OCI-LY3 (cell line): ENCODE data around the gene USP32.

Source experiments
- H2AFZ ChIP-seq: fragments of 200-600, 300-600 bp; shearing (Covaris generic); 2 replicates; pipeline ENCODE4 v1.6.0; 2014; ENCODE audit warnings: antibody characterized with exemption, low read depth, low read length
- H3K27ac ChIP-seq: fragments of 200-600, 300-600 bp; sonication (generic); 2 replicates; pipeline ENCODE4 v1.5.1; 2014; ENCODE audit warnings: mild to moderate bottlenecking, low read length, moderate library complexity, mixed read lengths
- H3K27me3 ChIP-seq: fragments of 200-600, 300-600 bp; sonication (generic); 2 replicates; pipeline ENCODE4 v1.6.1; 2014; ENCODE audit warnings: low read depth, low read length, mixed read lengths
- H3K36me3 ChIP-seq: fragments of 200-600, 300-600 bp; sonication (generic); replicated peaks from 2 replicates; pipeline ENCODE3; 2014; ENCODE audit warnings: low read depth, low read length, mixed read lengths
- H3K4me1 ChIP-seq: fragments of 300-600, 200-600 bp; sonication (generic); 2 replicates; pipeline ENCODE4 v1.6.1; 2014; ENCODE audit warnings: low read length, mixed read lengths
- H3K4me2 ChIP-seq: fragments of 200-600, 300-600 bp; sonication (generic); 2 replicates; pipeline ENCODE4 v1.6.1; 2014; ENCODE audit warnings: low read length, mixed read lengths
- H3K4me3 ChIP-seq: fragments of 300-600, 200-600 bp; sonication (generic); 2 replicates; pipeline ENCODE4 v1.5.1; 2014; ENCODE audit warnings: antibody characterized with exemption, mild to moderate bottlenecking, low read length, moderate library complexity
- H3K79me2 ChIP-seq: fragments of 300-600, 200-600 bp; shearing (Covaris generic); 2 replicates; pipeline ENCODE4 v1.6.1; 2014; ENCODE audit warnings: mild to moderate bottlenecking, low read length, mixed read lengths
- H3K9ac ChIP-seq: fragments of 300-600, 200-600 bp; shearing (Covaris generic); 2 replicates; pipeline ENCODE4 v1.6.0; 2014; ENCODE audit warnings: mild to moderate bottlenecking, low read length, moderate library complexity
- H3K9me3 ChIP-seq: fragments of 200-600, 300-600 bp; shearing (Covaris generic); 2 replicates; pipeline ENCODE4 v1.6.1; 2014; ENCODE audit warnings: low read length, mixed read lengths; ENCODE audit not compliant: insufficient read depth
- H4K20me1 ChIP-seq: fragments of 200-600, 300-600 bp; sonication (generic); 2 replicates; pipeline ENCODE4 v1.6.1; 2016; ENCODE audit warnings: low read length, mixed read lengths; ENCODE audit not compliant: insufficient read depth
- CTCF ChIP-seq: fragments of 200-600, 300-600 bp; sonication (generic); IDR thresholded peaks from 2 replicates; pipeline ENCODE4 v1.5.1; 2014; ENCODE audit warnings: antibody characterized with exemption, low read length, low read depth
- EZH2phosphoT487 ChIP-seq: fragments of 200-600 bp; shearing (Covaris generic); IDR thresholded peaks from 2 replicates; pipeline ENCODE4 v1.6.1; 2018; ENCODE audit warnings: antibody characterized with exemption, mixed run types, low read depth

Gene USP32

DNA sequence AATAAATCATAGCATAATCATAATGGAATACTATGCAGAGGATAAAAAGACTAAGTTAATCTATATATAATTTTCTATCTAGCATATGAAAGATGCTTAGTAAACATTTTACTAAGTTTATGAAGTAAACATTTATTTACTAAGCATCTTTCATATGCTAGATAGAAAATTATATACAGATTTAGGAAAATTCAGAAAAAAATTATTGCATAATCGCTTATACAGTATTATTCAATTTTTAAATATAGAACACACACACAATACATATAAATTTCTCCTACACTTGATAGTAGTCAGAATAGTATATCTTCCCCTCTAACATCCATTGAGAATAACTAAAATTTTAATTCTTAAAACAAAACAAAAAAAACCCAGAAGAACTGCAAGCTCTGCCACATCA is 131.4 kb downstream of the USP32 start:
- H2AFZ ChIP-seq, result no peak overlapping the region
- H3K4me2 ChIP-seq, result no peak overlapping the region
- no peaks in the 10 kb centered on the region for H3K27me3 ChIP-seq
- no peak overlapping the region for H3K9ac ChIP-seq
- no peak overlapping the region for H3K27ac ChIP-seq
- H3K4me1 ChIP-seq, result no peaks in the 10 kb centered on the region
- no peaks in the 10 kb centered on the region for H3K9me3 ChIP-seq
- H3K4me3 ChIP-seq, result no peak overlapping the region
- H4K20me1 ChIP-seq, result no peaks in the 10 kb centered on the region
- H3K36me3 ChIP-seq, result peaks cover 10% of the 10 kb centered on the region
- H3K79me2 ChIP-seq, result no peaks in the 10 kb centered on the region
- TF ChIP-seq EZH2phosphoT487 (no peak), CTCF (no peak)

DNA sequence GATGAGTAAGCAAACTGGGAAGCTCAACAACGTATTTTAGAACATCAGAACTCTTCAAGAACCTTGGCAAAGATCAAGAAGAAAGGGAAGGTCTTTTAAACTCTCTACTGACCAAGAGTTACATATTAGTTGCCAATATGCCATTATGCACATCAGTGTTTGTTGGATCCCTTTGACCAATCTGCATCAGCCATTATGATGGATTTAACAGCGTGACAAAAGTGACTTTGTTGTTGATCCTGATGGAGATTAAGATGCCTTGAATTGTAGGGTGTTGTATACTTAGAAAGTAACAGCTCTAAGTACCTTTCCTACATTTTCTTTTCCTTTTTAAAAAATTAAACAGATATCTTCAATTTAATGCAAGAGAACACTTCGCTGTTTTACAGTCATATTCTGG is 133.6 kb downstream of the USP32 start:
- Histone ChIP-seq H3K79me2 (no peaks in the 10 kb centered on the region), H3K9me3 (no peaks in the 10 kb centered on the region), H3K36me3 (peaks cover 10% of the 10 kb centered on the region), H3K27ac (no peak overlapping the region), H3K27me3 (no peaks in the 10 kb centered on the region), H3K9ac (no peak overlapping the region), H3K4me1 (no peaks in the 10 kb centered on the region), H3K4me2 (no peak overlapping the region), H2AFZ (no peak overlapping the region), H3K4me3 (no peak overlapping the region), H4K20me1 (no peaks in the 10 kb centered on the region)
- no peak for TF ChIP-seq CTCF

DNA sequence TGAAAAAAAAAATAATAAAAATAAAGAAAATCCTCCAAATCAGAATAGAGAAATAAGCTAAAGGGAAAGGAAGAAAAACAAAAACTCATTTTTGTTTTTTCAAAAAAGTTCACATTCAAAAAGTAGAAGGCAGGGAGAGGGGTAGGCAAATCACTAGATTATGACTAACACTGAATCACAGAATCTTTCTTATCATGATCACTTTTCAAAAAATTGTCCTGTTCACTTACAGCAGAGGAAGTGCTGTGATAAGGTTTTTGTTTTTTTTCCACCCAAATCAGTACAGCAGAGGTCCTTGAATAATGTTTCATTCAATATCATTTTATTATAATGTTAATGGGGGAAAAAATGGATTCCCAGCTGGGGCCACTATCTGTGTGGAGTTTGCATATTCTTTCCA is 135.8 kb downstream of the USP32 start:
- no peaks in the 10 kb centered on the region for H3K9me3 ChIP-seq
- H3K4me1 ChIP-seq, result no peaks in the 10 kb centered on the region
- peaks cover 10% of the 10 kb centered on the region for H3K36me3 ChIP-seq
- no peak overlapping the region for H3K4me2 ChIP-seq
- H3K4me3 ChIP-seq, result no peak overlapping the region
- TF ChIP-seq EZH2phosphoT487 (no peak), CTCF (no peak)
- no peak overlapping the region for H3K27ac ChIP-seq
- no peak overlapping the region for H2AFZ ChIP-seq
- H3K79me2 ChIP-seq, result no peaks in the 10 kb centered on the region
- H3K27me3 ChIP-seq, result no peaks in the 10 kb centered on the region
- no peak overlapping the region for H3K9ac ChIP-seq
- H4K20me1 ChIP-seq, result no peaks in the 10 kb centered on the region

DNA sequence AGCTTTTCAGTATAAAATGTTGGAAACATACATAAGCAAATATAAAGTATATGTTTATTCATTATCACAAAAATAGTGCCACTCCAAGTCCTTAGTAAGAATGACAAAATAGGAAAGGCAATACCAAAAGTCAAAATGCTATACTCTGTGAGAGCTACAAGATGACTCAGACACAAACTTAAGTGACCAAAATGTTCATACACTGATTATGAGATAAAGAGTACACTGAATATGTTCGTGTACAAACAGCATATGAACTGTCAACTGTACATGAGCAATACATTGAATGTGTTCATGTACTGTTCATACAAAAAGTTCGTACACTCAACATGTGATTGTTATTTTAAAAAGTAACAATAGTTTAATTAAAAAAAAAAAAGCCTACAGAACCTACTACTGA is 138.9 kb downstream of the USP32 start:
- Histone ChIP-seq H3K27ac (no peak overlapping the region), H3K4me2 (no peak overlapping the region), H3K9ac (no peak overlapping the region), H3K4me1 (no peaks in the 10 kb centered on the region), H3K79me2 (no peaks in the 10 kb centered on the region), H4K20me1 (no peaks in the 10 kb centered on the region), H2AFZ (no peak overlapping the region), H3K27me3 (no peaks in the 10 kb centered on the region), H3K4me3 (no peak overlapping the region), H3K36me3 (peaks cover 20% of the 10 kb centered on the region), H3K9me3 (no peaks in the 10 kb centered on the region)
- TF ChIP-seq CTCF (no peak), EZH2phosphoT487 (no peak)
